OCI-M2 (cell line): ENCODE data around the gene HMOX2.

Source experiments
- DNase-seq: peaks from one replicate; lab custom pipeline; 2025; ENCODE audit not compliant: unreplicated experiment; lab: John Stamatoyannopoulos, UW

HMOX2 gene

DNA sequence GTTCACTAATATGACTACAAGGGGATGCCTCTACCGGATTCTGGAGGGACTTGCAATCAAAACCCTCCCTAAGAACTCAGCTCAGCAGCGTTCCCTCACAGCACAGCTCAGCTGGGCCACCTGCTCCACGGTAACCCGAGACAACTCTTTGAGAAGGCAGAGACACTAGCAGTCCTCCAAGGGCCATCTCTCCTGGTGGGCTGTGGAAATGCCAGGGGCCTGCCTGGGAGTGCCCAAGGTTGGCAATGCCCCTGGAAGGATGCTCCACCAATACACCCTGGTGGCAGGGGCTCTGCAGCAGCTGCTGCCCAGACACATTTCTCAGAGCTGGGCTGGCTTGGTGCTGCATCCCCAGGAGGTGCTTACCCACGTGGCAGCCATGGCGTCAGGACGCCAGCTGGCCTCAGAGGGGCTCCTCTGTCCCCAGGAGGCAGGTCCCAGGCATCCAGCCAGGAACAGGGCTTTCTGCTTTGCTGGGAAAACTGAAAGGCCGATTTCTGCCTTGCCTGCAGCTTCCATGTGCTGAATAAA lies 45.9 kb downstream of the HMOX2 start:
- no peak for DNase-seq

GRCh38 chr16:4523686-4524085 lies 47.5 kb downstream of the HMOX2 start:
- DNase-seq = no peak

- no peak for DNase-seq
These were observed 48.4 kb downstream of the HMOX2 start for GRCh38 chr16:4524571-4524970.

DNA sequence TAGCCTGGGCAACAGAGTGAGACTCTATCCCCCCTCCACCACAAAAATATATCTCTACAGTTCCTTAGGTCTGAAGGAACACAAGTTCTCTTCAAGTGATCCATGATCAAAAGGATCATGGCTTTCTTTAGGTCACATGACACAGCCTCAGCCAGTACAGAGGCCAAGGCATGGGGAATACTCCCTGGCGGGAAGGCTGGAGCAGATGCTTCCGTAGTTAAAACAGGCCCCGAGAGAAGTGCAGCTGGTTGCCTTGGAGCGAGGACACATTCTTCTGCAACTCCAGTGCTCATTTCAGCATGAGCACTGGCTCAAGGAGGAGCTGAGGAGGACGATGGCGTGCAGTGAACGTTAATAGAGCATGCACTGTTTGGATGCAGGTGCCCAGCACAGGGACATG lies 48.9 kb downstream of the HMOX2 start:
- DNase-seq = no peak

- DNase-seq = no peak
These were observed 49.6 kb downstream of the HMOX2 start for GRCh38 chr16:4525634-4526277.

DNA sequence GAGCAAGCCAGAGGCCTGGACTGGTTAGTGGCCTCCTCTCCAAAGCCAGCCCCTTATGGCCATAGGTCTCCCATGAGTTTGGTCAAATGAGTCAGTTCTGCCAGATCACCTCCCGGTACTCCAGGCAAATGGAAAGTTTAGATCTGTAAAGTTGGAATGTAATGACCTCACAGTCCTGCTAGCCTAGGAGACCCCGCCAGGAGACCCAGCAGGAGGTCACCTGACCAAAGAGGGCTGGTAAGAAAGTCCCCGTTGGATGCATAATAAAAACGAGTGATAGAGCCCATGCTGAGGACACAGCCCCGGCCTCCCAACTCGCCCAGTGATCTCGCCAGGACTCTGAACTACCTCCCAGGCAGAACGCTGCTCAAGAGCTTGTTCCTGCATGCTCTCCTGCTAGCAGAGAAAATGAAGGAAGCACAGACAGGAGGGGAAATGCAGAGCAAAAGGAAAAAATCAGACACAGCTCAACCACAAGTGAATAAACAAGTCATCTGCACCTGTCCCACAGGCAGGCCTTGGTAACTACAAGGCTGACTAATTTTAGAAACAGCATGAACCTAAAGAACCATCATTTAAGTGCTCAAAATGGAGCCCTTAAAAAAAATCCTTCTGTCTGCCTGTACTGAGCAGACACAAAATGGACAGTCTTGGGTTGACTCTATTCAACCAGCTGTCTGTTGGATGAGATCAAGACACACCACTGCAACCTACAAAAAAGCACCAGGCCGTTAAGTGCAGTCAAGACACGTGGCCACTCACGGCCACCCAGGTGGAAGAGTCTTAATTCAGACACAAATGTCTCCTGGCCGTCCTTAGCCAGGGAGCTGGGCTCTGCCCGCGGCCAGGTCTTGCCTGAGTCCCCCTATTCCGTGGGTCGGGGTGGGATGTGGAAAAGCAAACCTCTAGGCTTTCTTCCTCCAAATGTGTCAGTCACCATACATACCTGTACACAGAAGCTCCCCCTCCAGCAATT lies 53.2 kb downstream of the HMOX2 start:
- no peak for DNase-seq

GRCh38 chr16:4531811-4532210 lies 55.6 kb downstream of the HMOX2 start:
- DNase-seq = no peak

- DNase-seq = no peak
These were observed 56.0 kb downstream of the HMOX2 start for GRCh38 chr16:4532238-4532637.

DNA sequence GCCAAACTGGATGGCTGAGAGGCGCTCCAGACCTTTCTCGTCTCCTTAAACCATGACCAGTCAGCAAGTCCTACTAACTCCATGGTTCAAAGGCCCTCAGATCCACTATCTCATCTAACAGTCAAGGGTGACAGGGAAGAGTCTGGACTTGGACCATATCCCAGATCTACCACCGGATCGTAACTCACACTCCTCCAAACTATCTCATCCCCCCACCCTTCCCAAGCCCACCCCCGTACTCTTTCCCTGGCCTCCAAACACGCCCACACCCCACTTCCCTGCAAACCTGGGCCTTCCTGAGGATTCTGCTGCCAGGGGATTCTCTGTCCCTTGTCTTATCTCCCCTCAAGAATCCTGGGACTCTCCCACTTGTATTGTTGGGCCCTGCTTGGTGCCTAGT lies 57.3 kb downstream of the HMOX2 start:
- DNase-seq = no peak

DNA sequence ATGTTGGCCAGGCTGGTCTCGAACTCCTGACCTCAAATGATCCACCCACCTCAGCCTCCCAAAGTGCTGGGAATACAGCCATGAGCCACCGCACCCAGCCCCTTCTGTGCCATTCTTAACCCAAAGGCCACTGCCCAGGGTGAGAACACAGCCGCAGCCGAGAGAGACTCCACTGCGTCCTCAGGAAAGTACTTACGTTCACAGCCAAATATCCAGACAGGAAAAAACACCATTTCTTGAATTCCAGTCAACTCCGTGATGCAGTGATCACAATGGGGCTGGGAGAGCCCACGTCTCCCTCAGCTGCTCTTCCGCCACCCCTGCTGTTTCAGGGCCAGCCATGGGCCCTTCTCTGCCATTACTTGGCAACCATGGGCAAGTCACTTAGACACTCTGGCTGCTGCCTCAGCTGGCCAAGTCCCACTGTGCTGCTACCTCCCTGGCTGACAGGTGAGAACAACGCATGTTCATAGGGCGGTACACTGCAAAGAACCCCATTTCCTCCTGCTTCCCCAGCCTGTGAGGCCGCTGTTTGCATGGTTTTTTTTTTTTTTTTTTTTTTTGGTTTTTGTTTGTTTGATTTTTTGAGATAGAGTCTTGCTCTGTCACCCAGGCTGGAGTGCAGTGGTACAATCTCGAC lies 58.1 kb downstream of the HMOX2 start:
- DNase-seq = no peak

GRCh38 chr16:4535627-4536108 lies 59.5 kb downstream of the HMOX2 start:
- no peak for DNase-seq

DNA sequence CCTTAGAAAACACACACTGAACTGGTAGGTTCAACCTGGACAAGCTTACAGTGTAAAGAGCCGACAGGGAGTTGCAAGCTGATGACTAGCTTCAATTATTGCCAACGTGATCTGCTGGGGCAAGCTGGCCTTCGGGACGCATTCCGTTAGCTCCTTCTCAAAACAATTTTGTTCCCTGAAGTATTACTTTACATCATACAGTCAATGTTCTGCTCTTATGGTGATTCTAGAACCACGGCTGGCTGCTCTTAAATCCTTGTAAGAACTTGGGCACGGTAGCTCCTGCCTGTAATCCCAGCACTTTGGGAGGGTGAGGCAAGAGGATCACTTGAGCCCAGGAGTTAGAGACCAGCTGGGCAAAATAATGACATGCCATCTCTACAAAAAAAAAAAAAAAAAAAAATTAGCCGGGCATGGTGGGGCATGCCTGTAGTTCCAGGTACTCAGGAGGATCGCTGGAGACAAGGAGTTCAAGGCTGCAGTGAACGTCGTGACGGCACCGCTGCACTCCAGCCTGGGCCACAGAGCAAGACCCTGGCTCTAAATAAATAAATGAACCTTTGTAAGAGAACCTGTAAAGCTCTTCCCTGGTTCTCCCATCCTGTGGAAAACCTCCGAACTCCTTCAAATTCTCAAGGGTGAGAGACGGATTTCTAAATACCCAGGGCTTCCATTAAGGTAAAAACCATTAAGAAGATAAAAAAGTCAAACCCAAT lies 60.4 kb downstream of the HMOX2 start:
- DNase-seq = no peak

DNA sequence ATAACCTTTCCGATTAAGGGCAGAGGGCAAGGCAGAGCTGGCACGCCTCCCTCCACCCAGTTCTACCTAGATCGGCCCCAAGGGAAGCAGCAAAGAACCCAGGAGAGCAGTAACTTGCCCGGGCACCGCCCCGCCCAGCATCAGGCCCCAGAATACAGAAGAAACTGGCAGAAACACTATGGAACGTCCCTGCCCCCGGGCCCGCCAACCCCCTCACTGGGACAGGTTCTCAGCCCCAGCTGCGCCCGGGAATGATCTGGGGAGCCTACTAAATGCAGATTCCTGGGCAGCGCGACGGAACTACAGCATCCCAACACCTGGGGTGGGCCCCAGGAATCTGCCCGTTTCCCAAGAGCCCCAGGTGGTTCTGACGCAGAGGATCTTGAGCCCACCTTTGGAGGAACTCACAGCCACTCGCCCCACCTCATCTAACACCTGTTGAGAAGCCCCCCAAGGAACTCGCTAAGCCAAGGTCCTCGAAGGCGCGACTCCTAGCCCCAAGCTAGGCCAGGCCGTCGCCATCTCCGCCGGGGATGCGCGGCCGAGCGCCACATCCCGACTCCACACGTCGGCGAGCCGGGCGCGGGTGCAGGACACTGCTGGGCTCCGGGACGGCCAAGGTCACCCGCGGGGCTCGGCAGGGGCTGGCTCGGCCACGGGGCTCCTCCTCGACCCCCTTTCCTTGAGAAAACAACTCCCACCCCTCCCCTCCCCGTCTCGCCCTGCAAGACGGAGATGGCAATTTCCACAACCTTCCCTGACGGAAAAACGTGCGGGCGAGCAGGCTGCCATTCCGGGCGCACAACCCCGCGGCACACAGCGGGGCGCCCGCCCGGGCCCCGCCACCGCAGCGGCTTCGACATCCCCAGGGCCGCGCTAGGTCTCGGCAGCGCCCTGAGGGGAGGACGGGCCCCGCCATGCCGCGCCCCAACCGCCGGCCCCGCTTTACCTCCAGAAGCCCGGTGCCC lies 61.5 kb downstream of the HMOX2 start:
- DNase-seq = no peak

DNA sequence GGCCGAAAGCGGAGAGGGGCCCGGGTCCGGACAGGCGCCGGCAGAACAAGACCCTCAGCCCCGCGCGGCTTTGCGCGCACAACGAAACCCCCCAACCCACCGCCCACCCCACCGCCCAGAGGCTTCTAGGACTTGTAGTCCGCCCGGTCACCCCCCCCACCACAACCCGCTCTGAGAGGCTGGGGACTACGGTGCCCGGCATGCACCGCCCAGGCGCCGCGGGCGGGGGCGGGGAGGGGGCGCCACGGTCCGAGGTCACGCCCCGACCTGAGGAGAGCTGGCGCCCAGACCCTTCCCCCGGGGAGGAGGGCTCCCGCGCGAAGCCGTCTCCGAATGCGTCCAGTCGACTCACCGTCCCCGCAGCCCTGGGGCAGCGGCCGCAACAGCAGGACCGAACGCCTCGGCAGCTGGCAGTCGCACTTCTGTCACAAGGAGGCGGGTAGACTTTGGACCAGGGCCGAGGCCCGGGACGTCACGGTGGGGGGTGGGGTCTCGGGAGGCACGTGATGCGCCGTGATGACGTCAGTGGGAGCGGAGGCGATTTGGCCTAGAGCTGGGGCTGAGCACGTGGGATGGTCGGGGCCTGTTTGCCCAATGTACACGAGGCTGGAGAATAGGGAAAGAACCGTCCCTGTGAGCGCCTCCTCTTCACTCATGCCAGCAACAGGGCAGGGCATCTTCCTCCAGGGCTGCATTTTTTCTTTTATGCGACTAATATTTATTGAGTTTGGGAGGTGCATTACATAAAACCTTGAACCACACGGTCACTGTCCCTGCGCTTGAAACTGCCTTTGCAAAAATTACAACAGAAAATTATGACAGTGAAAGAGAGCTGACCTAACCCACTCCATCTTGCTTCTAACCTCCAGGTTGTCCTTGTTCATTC lies 62.4 kb downstream of the HMOX2 start, which contains the start of gene CDIP1:
Gene CDIP1 (minus strand): TSS at position 424 of the 886 bp plus-strand sequence. CDS start 24,643 bp downstream, outside the sequence.
- DNase-seq = peak; percentile 80

DNA sequence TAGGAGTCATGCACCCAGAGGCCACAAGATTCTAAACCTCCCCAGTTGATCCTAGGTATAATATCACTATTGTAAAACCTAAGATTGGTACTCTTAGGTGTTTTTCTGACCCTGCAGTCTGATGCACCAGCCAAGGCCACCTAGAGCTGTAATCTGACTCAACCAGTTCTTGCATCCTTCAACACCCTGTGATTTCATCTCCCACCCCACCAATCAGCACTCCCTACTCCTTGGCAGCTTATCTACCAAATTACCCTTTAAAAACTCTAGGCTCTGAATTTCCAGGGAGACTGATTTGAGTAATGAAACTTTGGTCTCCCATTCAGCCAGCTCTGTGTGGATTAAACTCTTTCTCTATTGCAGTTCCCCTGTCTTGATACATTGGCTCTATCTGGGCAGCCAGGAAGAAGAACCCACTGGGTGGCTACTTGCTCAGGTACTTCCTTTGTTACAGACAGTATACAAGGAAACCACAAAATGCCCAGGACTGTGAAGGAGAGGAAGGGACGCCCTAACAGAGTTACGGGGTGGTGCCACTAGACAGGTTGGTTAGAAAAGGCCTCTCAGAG lies 63.6 kb downstream of the HMOX2 start:
- no peak for DNase-seq

DNA sequence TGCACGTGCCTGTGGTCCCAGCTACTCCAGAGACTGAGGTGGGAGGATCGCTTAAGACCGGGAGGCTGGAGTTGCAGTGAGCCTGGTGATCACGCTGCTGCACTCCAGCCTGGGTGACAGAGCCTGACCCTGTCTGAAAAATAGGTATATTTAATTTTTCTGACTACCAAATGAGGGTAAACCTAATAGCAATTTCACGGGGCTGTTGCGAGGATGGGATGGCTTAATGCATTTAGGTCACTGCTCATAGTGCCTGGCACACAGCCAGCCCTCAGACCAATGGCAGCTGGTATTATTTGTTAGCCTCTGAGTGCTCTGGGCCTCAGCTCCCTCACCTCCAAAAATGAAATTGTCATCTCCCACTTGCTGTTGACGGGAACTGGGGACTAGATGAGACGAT lies 68.3 kb downstream of the HMOX2 start:
- no peak for DNase-seq

DNA sequence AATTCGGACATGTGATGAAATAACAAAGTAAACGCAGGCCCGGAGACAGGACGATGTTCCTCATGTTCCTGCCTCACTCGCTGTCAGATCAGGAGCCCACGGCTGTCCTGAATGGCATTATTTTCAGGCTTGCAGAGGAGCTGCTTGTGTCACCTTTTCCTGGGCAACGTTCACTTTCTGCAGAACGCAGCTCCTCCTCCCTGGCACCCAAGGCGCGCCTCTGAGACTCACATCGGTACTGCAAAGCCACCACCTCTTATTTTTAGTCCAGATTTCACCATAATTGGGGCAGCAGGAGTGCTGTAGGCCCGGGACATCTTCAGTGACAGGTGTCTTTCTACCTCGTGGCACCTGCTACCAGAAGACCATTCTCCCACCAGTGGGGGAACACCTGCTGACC lies 71.9 kb downstream of the HMOX2 start:
- no peak for DNase-seq

GRCh38 chr16:4550591-4550990 lies 74.4 kb downstream of the HMOX2 start:
- no peak for DNase-seq
